Suprapubic skin (tissue), 4 donors: ENCODE data around the gene MAMDC4. TPM values are rescaled to one million over a fixed set of nuclear protein-coding genes. Genes with fewer than 3 reads are reported as not detected.

Source experiments
- total RNA-seq, 4 donors: library from RNA; depleted of rRNA; stranded (reverse); fragments of >200 nt; gene quantifications; one replicate each; pipeline ENCODE4 v1.1.0, GENCODE V29; 2016

Gene MAMDC4
- total RNA-seq, 4 donors from 2014 or later: 1.3 to 3.9 (median 1.8) TPM

Other genes with a start within 250 kb of the MAMDC4 start
- 10 to 100 TPM; 12.2 to 49.6 (median 28.6) TPM for gene EGFL7, start 189.4 kb upstream of the MAMDC4 start, total RNA-seq
- 10 to 100 TPM; 43.5 to 73.2 (median 63.5) TPM for gene AGPAT2, start 164.9 kb upstream of the MAMDC4 start, total RNA-seq
- gene DIPK1B, start 139.8 kb upstream of the MAMDC4 start, total RNA-seq: 10 to 100 TPM in 1 of 4 donors, 1 to 10 TPM in 3; 3.8 to 13.1 (median 6.3) TPM
- 1 to 10 TPM in 2 of 4 donors, under 1 TPM in 1, not detected in 1; 0.32 to 3.5 (median 2.8) TPM for gene LCN10, start 109.4 kb upstream of the MAMDC4 start, total RNA-seq
- 1 to 10 TPM; 4.0 to 8.3 (median 5.9) TPM for gene LCN6, start 103.8 kb upstream of the MAMDC4 start, total RNA-seq
- gene LCN8, start 94.1 kb upstream of the MAMDC4 start, total RNA-seq: not detected
- under 1 TPM in 1 of 4 donors, not detected in 3; 0.21 TPM for gene LCN15, start 87.8 kb upstream of the MAMDC4 start, total RNA-seq
- 100 to 1,000 TPM in 2 of 4 donors, 10 to 100 TPM in 2; 71.1 to 148 (median 115) TPM for gene TMEM141, start 61.0 kb upstream of the MAMDC4 start, total RNA-seq
- 10 to 100 TPM in 1 of 4 donors, 1 to 10 TPM in 3; 1.1 to 10.3 (median 2.3) TPM for gene CCDC183, start 56.0 kb upstream of the MAMDC4 start, total RNA-seq
- 10 to 100 TPM; 54.2 to 70.7 (median 61.0) TPM for gene RABL6, start 44.4 kb upstream of the MAMDC4 start, total RNA-seq
- 1 to 10 TPM; 1.6 to 3.1 (median 2.2) TPM for gene AJM1, start 9.9 kb upstream of the MAMDC4 start, total RNA-seq
- 10 to 100 TPM; 41.9 to 64.2 (median 46.6) TPM for gene PHPT1, start 2.9 kb upstream of the MAMDC4 start, total RNA-seq
- gene EDF1, start 14.0 kb downstream of the MAMDC4 start, total RNA-seq: 100 to 1,000 TPM; 236 to 328 (median 311) TPM
- 10 to 100 TPM in 2 of 4 donors, 1 to 10 TPM in 2; 8.6 to 16.1 (median 10.5) TPM for gene TRAF2, start 34.2 kb downstream of the MAMDC4 start, total RNA-seq
- gene FBXW5, start 92.4 kb downstream of the MAMDC4 start, total RNA-seq: 100 to 1,000 TPM; 101 to 166 (median 142) TPM
- 1 to 10 TPM in 1 of 4 donors, not detected in 3; 2.7 TPM for gene C8G, start 92.9 kb downstream of the MAMDC4 start, total RNA-seq
- 1 to 10 TPM in 1 of 4 donors, not detected in 3; 3.7 TPM for gene LCN12, start 99.9 kb downstream of the MAMDC4 start, total RNA-seq
- 10 to 100 TPM in 3 of 4 donors, 1 to 10 TPM in 1; 4.3 to 31.7 (median 25.7) TPM for gene PTGDS, start 125.2 kb downstream of the MAMDC4 start, total RNA-seq
- gene LCNL1, start 130.6 kb downstream of the MAMDC4 start, total RNA-seq: under 1 TPM in 2 of 4 donors, not detected in 2; 0.18 to 0.40 TPM
- gene PAXX, start 140.1 kb downstream of the MAMDC4 start, total RNA-seq: 10 to 100 TPM; 43.2 to 68.6 (median 61.5) TPM
- 100 to 1,000 TPM in 3 of 4 donors, 10 to 100 TPM in 1; 20.6 to 159 (median 130) TPM for gene CLIC3, start 144.2 kb downstream of the MAMDC4 start, total RNA-seq
- gene ABCA2, start 175.9 kb downstream of the MAMDC4 start, total RNA-seq: 10 to 100 TPM; 10.4 to 44.7 (median 33.4) TPM
- under 1 TPM in 1 of 4 donors, not detected in 3; 0.72 TPM for gene FUT7, start 179.7 kb downstream of the MAMDC4 start, total RNA-seq
- 10 to 100 TPM; 22.2 to 64.0 (median 47.3) TPM for gene NPDC1, start 193.8 kb downstream of the MAMDC4 start, total RNA-seq
- gene ENTPD2, start 201.7 kb downstream of the MAMDC4 start, total RNA-seq: 10 to 100 TPM; 13.3 to 20.8 (median 16.7) TPM
- gene SAPCD2, start 218.2 kb downstream of the MAMDC4 start, total RNA-seq: 10 to 100 TPM in 3 of 4 donors, 1 to 10 TPM in 1; 8.2 to 13.6 (median 13.3) TPM
- 10 to 100 TPM in 1 of 4 donors, 1 to 10 TPM in 3; 5.0 to 10.1 (median 6.8) TPM for gene UAP1L1, start 225.2 kb downstream of the MAMDC4 start, total RNA-seq
- 10 to 100 TPM; 52.1 to 99.2 (median 63.1) TPM for gene MAN1B1, start 234.6 kb downstream of the MAMDC4 start, total RNA-seq